HG02938 (cell line): Measurements from ENCODE around the gene HES4.
"Not testable (repeated sequence)": the region's sequence is repeated elsewhere in the genome, so short reads cannot be mapped to it uniquely, and the experiment has no call there.

Source experiments
- ATAC-seq: cut with Tn5 transposase; IDR thresholded peaks from one replicate; pipeline ENCODE4 v1.9.1; 2021; ENCODE audit warnings: mild to moderate bottlenecking, moderate library complexity; ENCODE audit not compliant: unreplicated experiment

HES4 gene

DNA sequence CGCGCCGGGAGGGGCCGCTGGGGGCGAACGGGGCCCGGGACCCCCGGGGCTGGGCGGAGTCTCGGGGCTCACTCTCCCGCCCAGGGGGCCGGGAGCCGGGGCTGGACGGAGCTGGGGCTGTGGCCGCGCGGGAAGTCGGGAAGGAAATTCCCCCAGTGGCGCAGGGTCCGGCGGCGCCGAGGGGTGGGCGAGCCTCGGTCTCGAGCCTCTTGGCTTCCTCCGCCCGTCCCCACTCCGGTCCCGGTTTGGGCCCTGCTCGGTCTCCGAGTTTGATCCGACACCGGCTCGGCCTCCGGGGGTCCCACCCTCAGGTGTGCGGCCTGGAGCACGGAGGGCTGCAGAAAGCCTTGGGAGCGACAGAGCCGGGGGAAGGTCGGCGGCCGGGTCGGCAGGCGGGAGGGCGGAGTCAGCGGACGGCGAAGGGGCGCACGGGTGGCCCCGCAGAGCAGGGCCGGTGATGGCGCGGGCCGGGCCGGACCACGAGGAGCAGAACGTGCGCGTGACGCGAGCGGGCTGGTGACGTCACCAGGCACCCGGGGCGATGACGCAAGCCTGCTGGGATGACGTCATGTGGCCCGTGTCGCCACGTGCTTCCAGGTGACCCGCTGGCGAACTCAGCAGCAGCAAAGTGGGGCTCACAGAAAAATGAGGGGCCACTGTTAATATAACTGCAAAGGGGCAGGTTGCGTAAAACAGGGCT, 610 bp upstream of the HES4 start:
- ATAC-seq = no peak

GRCh38 chr1:998995-999724, 737 bp downstream of the HES4 start:
- ATAC-seq = no peak

- ATAC-seq = no peak
Measured at GRCh38 chr1:998745-998994, 1.2 kb downstream of the HES4 start.

GRCh38 chr1:997993-998744, 1.7 kb downstream of the HES4 start:
- ATAC-seq = no peak

DNA sequence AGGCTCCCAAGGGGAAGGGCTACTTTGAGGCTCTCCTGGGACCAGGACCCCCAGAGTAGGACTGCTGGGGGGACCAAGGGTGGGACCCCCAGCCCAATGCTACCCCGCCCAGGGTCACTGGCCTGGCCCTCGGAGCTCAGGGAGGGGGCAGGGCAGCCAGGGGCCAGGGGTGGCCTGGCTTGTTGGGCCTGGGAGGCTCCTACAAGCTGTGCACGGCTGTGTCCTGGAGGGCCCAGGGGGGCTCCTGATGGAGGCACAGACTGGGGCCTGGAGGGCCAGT, 2.2 kb downstream of the HES4 start:
- no peak for ATAC-seq

GRCh38 chr1:996851-997712, 2.8 kb downstream of the HES4 start:
- ATAC-seq = no peak

GRCh38 chr1:995665-996633, 3.9 kb downstream of the HES4 start:
- no peak for ATAC-seq

DNA sequence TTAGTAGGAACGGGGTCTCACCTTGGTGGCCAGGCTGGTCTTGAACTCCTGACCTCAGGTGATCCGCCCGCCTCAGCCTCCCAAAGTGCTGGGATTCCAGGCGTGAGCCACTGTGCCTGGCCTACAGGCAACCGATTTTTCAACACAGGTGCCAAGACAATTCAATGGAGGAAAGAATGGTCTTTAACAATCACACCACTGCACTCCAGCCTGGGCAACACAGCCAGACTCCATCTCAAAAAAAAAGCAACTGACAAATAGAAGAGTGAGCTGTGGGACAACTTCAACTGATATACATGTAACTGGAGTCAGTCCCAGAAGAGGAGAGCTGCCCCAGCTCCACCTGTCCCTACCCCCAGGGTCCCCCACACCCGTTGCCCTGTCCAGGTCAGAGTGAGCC, 5.4 kb downstream of the HES4 start:
- ATAC-seq = not testable (repeated sequence)

DNA sequence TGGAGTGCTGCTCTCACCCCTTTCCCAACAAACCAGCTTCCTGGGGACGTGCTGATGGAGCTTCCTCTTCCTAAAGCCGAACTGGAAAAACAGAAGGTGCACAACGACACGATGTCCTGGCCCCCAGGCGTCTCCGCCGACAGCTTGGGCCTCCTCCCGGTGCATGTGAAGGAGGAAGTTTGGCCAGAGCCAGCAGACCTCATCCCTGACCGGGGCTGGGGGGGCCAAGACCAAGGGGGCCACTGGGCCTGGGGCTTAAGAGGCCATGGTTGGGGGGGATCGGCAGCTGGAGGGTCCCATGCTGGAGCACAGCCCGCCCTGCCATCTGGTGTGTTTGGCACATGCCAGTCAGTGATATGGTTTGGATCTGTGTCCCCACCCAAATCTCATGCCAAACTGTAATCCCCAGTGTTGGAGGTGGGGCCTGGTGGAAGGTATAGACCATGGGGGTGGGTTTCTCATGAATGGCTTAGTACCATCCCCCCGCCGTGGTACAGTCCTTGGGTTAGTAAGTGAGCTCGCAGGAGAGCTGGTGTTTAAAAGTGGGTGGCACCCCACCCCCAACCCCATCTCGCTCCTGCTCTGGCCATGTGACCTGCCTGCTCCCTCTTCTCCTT, 6.4 kb downstream of the HES4 start:
- ATAC-seq = no peak

GRCh38 chr1:992362-992761, 7.5 kb downstream of the HES4 start:
- ATAC-seq = no peak

- ATAC-seq = no peak
Measured at GRCh38 chr1:991895-992294, 8.0 kb downstream of the HES4 start.

DNA sequence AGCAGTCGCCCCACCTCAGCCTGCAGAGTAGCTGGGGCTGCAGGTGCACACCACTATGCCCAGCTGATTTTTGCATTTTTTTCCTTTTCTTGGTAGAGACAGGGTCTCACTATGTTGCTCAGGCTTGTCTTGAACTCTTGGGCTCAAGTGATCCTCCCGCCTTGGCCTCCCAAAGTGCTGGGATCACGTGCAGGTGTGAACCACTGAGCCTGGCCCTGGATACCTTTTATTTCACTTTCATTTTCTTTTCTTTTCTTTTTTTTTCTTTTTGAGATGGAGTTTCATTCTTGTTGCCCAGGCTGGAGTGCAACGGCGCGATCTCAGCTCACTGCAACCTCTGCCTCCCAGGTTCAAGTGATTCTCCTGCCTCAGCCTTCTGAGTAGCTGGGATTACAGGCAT, 8.6 kb downstream of the HES4 start:
- ATAC-seq = not testable (repeated sequence)

- ATAC-seq = not testable (repeated sequence)
Measured at GRCh38 chr1:988061-988460, 11.8 kb downstream of the HES4 start.

DNA sequence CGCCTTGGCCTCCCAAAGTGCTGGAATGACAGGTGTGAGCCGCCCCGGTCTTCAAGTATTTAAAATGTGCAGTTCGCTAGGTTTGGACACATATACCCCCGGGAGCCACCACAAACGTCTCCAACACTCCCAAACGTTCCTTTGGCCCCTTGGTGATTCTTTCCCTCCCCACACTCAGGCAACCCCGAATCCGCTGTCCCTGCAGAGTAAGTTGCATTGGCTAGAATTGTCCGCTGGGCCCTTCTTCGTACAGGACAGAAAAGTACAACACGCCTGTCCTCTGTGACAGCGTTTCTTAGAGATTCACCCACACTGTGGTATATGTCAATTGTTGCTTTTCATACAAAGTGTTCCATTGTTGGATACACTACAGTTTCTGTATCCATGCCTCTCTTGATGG, 14.8 kb downstream of the HES4 start:
- ATAC-seq = no peak

DNA sequence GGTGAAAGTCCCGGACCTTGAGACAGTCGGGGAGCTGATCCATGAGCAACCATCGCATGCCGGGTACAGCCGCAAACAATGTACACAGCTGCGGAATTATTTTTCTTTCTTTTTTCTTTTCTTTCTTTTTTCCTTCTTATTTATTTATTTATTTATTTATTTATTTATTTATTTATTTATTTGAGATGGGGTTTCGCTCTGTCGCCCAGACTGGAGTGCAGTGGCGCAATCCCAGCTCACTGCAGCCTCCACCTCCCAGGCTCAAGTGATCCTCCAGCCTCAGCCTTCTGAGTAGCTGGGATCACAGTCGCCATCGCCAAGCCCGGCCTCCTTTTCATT, 15.5 kb downstream of the HES4 start:
- no peak for ATAC-seq

DNA sequence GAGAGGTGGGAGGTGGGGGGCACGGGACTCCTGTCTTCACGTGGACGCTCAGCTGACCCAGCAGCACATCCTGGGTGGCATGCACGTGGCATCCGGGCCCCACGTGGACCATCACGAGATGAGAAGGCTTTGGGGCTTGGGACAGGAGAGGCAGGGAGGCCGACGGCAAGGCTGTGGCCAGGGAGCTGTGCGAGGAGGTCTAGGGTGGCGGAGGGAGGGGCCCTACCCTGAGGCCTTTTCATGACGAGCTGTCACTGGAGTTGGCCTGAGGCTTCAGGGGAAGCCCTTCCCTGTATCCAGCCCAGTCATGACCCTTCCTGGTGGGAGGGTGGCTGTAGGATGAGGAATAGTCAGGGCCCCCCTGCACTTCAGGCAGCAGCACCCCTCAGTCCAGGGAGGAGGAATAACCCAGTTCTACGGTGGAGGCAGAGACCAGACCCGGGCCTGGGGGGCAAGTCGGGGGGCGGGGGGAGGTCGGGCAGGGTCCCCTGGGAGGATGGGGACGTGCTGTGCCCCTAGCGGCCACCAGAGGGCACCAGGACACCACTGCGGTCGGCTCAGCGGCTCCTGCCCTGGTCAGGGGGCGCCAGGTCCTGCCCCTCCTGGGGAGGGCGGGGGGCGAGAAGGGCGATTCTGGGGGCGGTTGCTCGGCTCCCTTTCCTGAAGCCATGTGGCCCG, 16.0 kb downstream of the HES4 start:
- ATAC-seq = no peak

- no peak for ATAC-seq
Measured at GRCh38 chr1:982765-983436, 17.0 kb downstream of the HES4 start.

- ATAC-seq = no peak
Measured at GRCh38 chr1:981955-982558, 17.8 kb downstream of the HES4 start, which contains the start of gene PERM1. PERM1 (minus strand) TSS chr1:982093; CDS start chr1:981029, 1,064 bp downstream.
